GM12892 (cell line): Measurements from ENCODE around the gene MX1.

Experiments
- POLR2A ChIP-seq: IDR thresholded peaks from 2 replicates; pipeline ENCODE4 v1.6.1; 2011; ENCODE audit warnings: low read depth, low read length, control low read depth
- POLR2AphosphoS5 ChIP-seq: IDR thresholded peaks from 2 replicates; pipeline ENCODE4 v1.6.1; 2011; ENCODE audit warnings: low read depth, low read length, control low read depth
- TAF1 ChIP-seq: IDR thresholded peaks from 2 replicates; pipeline ENCODE4 v1.6.1; 2011; ENCODE audit warnings: low read depth, mild to moderate bottlenecking, control low read depth, low read length, borderline replicate concordance

DNA sequence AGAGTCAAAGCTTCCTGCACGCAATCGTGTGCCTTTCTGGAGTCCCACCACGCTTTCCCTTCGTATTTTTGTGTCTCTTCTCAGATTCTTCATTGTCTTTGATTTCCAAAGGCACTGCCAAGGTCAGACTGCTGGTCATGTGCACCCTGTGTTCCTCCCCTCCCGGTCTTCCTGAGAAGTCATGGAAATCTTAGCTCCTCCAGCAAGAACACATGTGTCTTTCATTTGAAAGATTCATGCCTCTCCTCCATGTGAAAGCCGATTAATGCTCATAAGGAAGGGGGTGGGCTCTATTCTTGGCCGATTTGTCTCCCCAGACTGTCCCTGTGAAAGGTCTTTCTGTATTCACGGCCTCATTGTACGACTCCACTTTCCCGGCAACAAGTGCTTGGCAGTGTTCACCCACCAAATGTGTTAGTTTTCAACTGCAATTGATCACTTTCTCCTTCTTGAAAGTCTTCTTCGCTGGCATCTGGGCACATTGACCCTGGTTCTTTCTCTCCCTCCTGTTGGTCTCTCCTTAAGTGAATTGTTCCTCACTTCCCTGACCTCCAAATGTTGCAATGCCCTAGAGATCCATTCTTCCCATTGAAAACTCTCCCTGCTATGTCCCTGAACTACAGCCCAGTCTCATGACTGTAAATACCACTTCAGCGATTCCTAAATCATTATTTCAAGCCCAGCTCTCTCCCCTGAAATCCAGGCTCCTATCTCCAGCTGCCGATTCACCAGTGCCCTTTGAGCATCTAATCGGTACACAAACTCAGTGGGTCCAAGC is 38.8 kb upstream of the MX1 start:
- TF ChIP-seq POLR2A (no peak), POLR2AphosphoS5 (no peak), TAF1 (no peak)
